ENCODE results near the gene THRB. TPM values are rescaled to one million over a fixed set of nuclear protein-coding genes. Genes with fewer than 3 reads are reported as not detected.

THRB gene
- total and polyA plus RNA-seq, 9 of the 15 experiments (the other 6 are each of a cell fraction or from before 2014, with no cell fraction given): 1.7 to 14.9 (median 6.9) TPM

DNA sequence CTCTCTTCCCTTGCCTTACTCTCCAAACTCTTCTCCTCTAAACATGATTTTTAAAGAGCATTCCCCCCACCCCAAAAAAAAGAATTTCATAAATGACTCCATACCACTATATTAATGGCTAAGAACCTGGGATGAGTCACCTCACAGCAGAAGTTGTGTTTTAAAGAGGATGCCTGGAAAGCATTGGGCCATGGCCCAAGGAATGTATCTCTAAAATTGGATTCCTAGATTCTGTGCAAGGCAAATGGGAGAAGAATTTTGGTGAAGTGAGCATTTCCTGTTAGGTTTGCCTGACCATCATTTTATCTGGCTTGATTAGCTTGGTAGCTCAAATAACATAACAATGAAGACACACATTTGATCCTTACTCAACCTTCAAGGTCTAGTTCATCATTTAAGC lies 298.1 kb downstream of the THRB start:
- H3K27ac ChIP-seq (ENCODE audit: extremely low read depth, low read depth, low read length): no peak overlapping the region
- H3K9me3 ChIP-seq (replicated peaks; ENCODE audit: control insufficient read depth, insufficient read depth, low read depth, low read length): no peaks in the 10 kb centered on the region
- FAIRE-seq (no peak), ATAC-seq (no peak), DNase-seq (ENCODE audit: extremely low read depth in 1 of 4, low spot score in 3 of 4) (no peak)
- intact Hi-C loops (cut with micrococcal nuclease): no loop called here
- POLR2A ChIA-PET: no interaction called here
- H2AFZ ChIP-seq (ENCODE audit: low read depth, low read length): no peak overlapping the region
- H3K36me3 ChIP-seq (ENCODE audit: control insufficient read depth, insufficient read depth, low read length): no peaks in the 10 kb centered on the region
- H3K4me2 ChIP-seq (ENCODE audit: insufficient read depth, low read length): no peak overlapping the region
- H4K20me1 ChIP-seq (replicated peaks; ENCODE audit: control insufficient read depth, insufficient read depth, low read length): no peaks in the 10 kb centered on the region
- H3K4me1 ChIP-seq (replicated peaks in 1 of 2; ENCODE audit: control insufficient read depth in 2 of 2, insufficient read depth in 2 of 2, low read length in 2 of 2): no peaks in the 10 kb centered on the region
- no peaks in the 10 kb centered on the region for H3K9me1 ChIP-seq (ENCODE audit: control insufficient read depth, insufficient read depth, low read length)
- no TSS peak for BruUV-seq (replicated peaks)
- H3K27me3 ChIP-seq (ENCODE audit: control insufficient read depth in 2 of 2, insufficient read depth in 2 of 2, low read length in 2 of 2): no peaks in the 10 kb centered on the region
- in situ Hi-C loops (cut with MboI): no loop called here
- H3K9ac ChIP-seq (ENCODE audit: insufficient read depth in 1 of 2, low read depth in 2 of 2, low read length in 2 of 2): no peak overlapping the region
- CTCF ChIA-PET (ENCODE audit: low intra/inter-chr PET ratio): no interaction called here
- no peak overlapping the region for H3K4me3 ChIP-seq
- no peaks in the 10 kb centered on the region for H3K79me2 ChIP-seq (ENCODE audit: control insufficient read depth, insufficient read depth, low read length)
- TF ChIP-seq ZNF766 (CRISPR knock-in tag; conservative IDR thresholded peaks at IDR 0.05): no peak
- TF ChIP-seq SIX5 (IDR thresholded peaks at IDR 0.05; ENCODE audit: borderline replicate concordance in 1 of 2, insufficient read depth in 1 of 2, low read depth in 1 of 2, low read length in 2 of 2): no peak
- TF ChIP-seq, protein P1, sequence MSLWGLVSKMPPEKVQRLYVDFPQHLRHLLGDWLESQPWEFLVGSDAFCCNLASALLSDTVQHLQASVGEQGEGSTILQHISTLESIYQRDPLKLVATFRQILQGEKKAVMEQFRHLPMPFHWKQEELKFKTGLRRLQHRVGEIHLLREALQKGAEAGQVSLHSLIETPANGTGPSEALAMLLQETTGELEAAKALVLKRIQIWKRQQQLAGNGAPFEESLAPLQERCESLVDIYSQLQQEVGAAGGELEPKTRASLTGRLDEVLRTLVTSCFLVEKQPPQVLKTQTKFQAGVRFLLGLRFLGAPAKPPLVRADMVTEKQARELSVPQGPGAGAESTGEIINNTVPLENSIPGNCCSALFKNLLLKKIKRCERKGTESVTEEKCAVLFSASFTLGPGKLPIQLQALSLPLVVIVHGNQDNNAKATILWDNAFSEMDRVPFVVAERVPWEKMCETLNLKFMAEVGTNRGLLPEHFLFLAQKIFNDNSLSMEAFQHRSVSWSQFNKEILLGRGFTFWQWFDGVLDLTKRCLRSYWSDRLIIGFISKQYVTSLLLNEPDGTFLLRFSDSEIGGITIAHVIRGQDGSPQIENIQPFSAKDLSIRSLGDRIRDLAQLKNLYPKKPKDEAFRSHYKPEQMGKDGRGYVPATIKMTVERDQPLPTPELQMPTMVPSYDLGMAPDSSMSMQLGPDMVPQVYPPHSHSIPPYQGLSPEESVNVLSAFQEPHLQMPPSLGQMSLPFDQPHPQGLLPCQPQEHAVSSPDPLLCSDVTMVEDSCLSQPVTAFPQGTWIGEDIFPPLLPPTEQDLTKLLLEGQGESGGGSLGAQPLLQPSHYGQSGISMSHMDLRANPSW (CRISPR knock-in tag; IDR thresholded peaks at IDR 0.05): no peak
- TF ChIP-seq TEAD2 (tag; IDR thresholded peaks at IDR 0.05): no peak
- no peak for TF ChIP-seq JUNB (CRISPR knock-in tag; conservative IDR thresholded peaks at IDR 0.05)
- TF ChIP-seq ZNF217 (CRISPR knock-in tag; IDR thresholded peaks at IDR 0.05): no peak
- TF ChIP-seq, protein P2, sequence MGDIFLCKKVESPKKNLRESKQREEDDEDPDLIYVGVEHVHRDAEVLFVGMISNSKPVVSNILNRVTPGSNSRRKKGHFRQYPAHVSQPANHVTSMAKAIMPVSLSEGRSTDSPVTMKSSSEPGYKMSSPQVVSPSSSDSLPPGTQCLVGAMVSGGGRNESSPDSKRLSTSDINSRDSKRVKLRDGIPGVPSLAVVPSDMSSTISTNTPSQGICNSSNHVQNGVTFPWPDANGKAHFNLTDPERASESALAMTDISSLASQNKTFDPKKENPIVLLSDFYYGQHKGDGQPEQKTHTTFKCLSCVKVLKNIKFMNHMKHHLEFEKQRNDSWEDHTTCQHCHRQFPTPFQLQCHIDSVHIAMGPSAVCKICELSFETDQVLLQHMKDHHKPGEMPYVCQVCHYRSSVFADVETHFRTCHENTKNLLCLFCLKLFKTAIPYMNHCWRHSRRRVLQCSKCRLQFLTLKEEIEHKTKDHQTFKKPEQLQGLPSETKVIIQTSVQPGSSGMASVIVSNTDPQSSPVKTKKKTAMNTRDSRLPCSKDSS (IDR thresholded peaks at IDR 0.05; ENCODE audit: low read depth, partially characterized antibody): no peak
- no peak for TF ChIP-seq USF1 (CRISPR knock-in tag; IDR thresholded peaks at IDR 0.05)
- no peak for TF ChIP-seq HDAC1 (IDR thresholded peaks at IDR 0.05)
- TF ChIP-seq TRIM24 (IDR thresholded peaks at IDR 0.05): no peak
- no peak for TF ChIP-seq GABPA (tag; conservative IDR thresholded peaks at IDR 0.05; ENCODE audit: low read depth)
- TF ChIP-seq RCOR1 (IDR thresholded peaks at IDR 0.05; ENCODE audit: borderline replicate concordance in 1 of 2, low read depth in 2 of 2, low read length in 2 of 2): no peak
- TF ChIP-seq SREBF1 (IDR thresholded peaks at IDR 0.05; ENCODE audit: borderline replicate concordance, low read depth, low read length): no peak
- TF ChIP-seq NFXL1 (CRISPR knock-in tag; IDR thresholded peaks at IDR 0.05): no peak
- no peak for TF ChIP-seq POLR2B (IDR thresholded peaks at IDR 0.05; ENCODE audit: low read depth, partially characterized antibody)
- no peak for TF ChIP-seq CBX1 (IDR thresholded peaks at IDR 0.05; ENCODE audit: low read depth)

All from K562 (cell line).